Esophagus squamous epithelium (tissue), 5 donors: ENCODE results near the gene CHAF1A. TPM values are rescaled to one million over a fixed set of nuclear protein-coding genes. Genes with fewer than 3 reads are reported as not detected.

Source experiments
- DNase-seq: peaks from one replicate; lab custom pipeline; 2025; lab: John Stamatoyannopoulos, UW
- H3K27ac ChIP-seq, 4 donors: fragments of 200-600 bp; sonication (generic); one replicate each; pipeline ENCODE4 v1.5.1; 2016 to 2019; ENCODE audit warnings: mild to moderate bottlenecking in 1 of 4
- H3K27me3 ChIP-seq, 4 donors: fragments of 200-600 bp; sonication (generic); 1 replicate in 3 of 4; 2 replicates in 1 of 4; pipeline versions ENCODE4 v1.5.1 to v1.6.0; 2017 to 2021; ENCODE audit warnings: antibody characterized with exemption in 1 of 4
- H3K36me3 ChIP-seq, 3 donors: fragments of 200-600 bp; sonication (generic); one replicate each; pipeline ENCODE4 v1.5.1; 2016 to 2019
- H3K4me1 ChIP-seq, 3 donors: fragments of 200-600 bp; sonication (generic); one replicate each; pipeline ENCODE4 v1.5.1; 2017 to 2019
- H3K4me3 ChIP-seq, 4 donors: fragments of 200-600 bp; sonication (generic); 1 replicate in 3 of 4; 2 replicates in 1 of 4; pipeline ENCODE4 v1.5.1; 2016 to 2019; ENCODE audit warnings: mild to moderate bottlenecking in 2 of 4, moderate library complexity in 1 of 4
- H3K9me3 ChIP-seq, 3 donors: fragments of 200-600 bp; sonication (generic); one replicate each; pipeline ENCODE4 v1.5.1; 2016 to 2019
- CTCF ChIP-seq, 6 experiments: fragments of 450-650 bp in 4 of 6; fragments of 200-600 bp in 2 of 6; sonication (generic) in 2 of 6; IDR thresholded peaks; one replicate each; pipeline ENCODE4 v1.5.1; 2016 to 2019; ENCODE audit warnings: antibody characterized with exemption in 6 of 6, mild to moderate bottlenecking in 4 of 6, moderate library complexity in 4 of 6
- POLR2A ChIP-seq, 4 donors: fragments of 450-650 bp; IDR thresholded peaks; one replicate each; pipeline ENCODE4 v1.6.1; 2017; ENCODE audit warnings: antibody characterized with exemption in 4 of 4, mild to moderate bottlenecking in 4 of 4, moderate library complexity in 3 of 4
- WGBS, 2 donors: methylation state at CpG; one replicate each; pipeline ENCODE4 v1.1.5; 2018; 5-methylcytosine and 5-hydroxymethylcytosine counted together
- intact Hi-C: fragments of 100-400 bp; cut with DNase I; formaldehyde crosslinking; loops from one replicate; pipeline ENCODE4 v1.15.0; 2022
- total RNA-seq, 4 donors: library from RNA; depleted of rRNA; stranded (reverse); fragments of >200 nt; gene quantifications; one replicate each; pipeline ENCODE4 v1.1.0, GENCODE V29; 2016
- donor health status: DM: yes; HTN: yes; CAD: no.

Gene CHAF1A
- total RNA-seq, 4 donors from 2014 or later: 7.6 to 20.9 (median 11.9) TPM

DNA sequence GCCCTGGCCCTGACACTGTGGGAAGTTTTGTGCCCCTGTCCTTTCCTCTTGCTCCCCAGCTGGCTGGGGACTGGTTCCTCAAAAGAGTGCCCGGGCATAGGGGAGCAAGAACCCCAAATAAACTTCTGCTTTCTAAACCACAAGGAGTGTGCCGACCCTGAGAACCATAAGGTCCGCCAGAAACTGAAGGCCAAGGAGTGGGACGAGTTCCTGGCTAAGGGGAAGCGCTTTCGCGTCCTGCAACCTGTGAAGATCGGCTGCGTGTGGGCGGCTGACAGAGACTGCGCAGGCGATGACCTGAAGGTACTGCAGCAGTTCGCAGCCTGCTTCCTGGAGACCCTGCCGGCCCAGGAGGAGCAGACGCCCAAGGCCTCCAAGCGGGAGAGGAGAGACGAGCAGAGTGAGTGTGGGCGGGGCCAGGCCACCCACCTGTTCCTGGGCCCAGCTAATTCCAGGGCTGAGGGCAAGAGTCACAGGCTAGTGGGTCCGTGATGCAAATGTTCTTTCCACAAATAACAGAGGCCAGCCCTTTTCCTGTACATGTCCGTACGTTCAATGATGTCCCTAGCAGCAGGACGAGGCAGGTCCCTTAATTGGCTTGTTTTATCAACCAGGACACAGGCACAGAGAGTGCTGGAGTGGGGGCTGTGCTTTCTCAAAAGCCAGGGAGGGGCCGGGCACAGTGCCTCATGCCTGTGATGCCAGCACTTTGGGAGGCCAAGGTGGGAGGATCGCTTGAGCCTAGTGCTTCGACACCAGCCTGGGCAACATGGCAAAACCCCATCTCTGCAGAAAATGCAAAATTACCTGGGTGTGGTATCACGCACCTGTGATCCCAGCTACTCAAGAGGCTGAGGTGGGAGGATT, 29.6 kb downstream of the CHAF1A start:
- DNase-seq: no peak
- Histone ChIP-seq H3K27me3 (no peaks in the 10 kb centered on the region), H3K9me3 (no peaks in the 10 kb centered on the region), H3K4me3 (no peak overlapping the region), H3K27ac (peak overlapping the region in 1 of 4 donors; percentile 34), H3K36me3 (peaks cover 6 to 83% (median 13%) of the 10 kb centered on the region in 3 donors), H3K4me1 (no peaks in the 10 kb centered on the region)
- TF ChIP-seq CTCF (IDR thresholded peaks at IDR 0.05) (no peak), POLR2A (IDR thresholded peaks at IDR 0.05) (no peak)
- WGBS, 2 donors: 73 to 80% methylated on average over 6 to 21 of the region's 26 CpGs
- intact Hi-C loops: no loop called here

GRCh38 chr19:4432918-4433506, 30.6 kb downstream of the CHAF1A start:
- no peak for TF ChIP-seq CTCF (IDR thresholded peaks at IDR 0.05)
- TF ChIP-seq POLR2A (IDR thresholded peaks at IDR 0.05): no peak
- intact Hi-C loops: no loop called here
- 69 to 81% methylated on average over 3 to 12 of the region's 28 CpGs for WGBS, 2 donors
- H3K36me3 ChIP-seq: peaks cover 6 to 86% (median 13%) of the 10 kb centered on the region in 3 donors
- H3K4me3 ChIP-seq: no peak overlapping the region
- H3K4me1 ChIP-seq: no peaks in the 10 kb centered on the region
- no peaks in the 10 kb centered on the region for H3K27me3 ChIP-seq
- H3K27ac ChIP-seq: no peak overlapping the region
- no peak for DNase-seq
- no peaks in the 10 kb centered on the region for H3K9me3 ChIP-seq

- WGBS, 2 donors: 92 to 94% methylated on average over 8 to 9 of the region's 9 CpGs
- DNase-seq: no peak
- peaks cover 6 to 73% (median 10%) of the 10 kb centered on the region in 3 donors for H3K36me3 ChIP-seq
- H3K9me3 ChIP-seq: no peaks in the 10 kb centered on the region
- no peaks in the 10 kb centered on the region for H3K4me1 ChIP-seq
- no peak overlapping the region for H3K4me3 ChIP-seq
- H3K27me3 ChIP-seq: no peaks in the 10 kb centered on the region
- TF ChIP-seq POLR2A (IDR thresholded peaks at IDR 0.05) (no peak), CTCF (IDR thresholded peaks at IDR 0.05) (no peak)
- intact Hi-C loops: no loop called here
- no peak overlapping the region for H3K27ac ChIP-seq
Measured at GRCh38 chr19:4434391-4434790, 32.0 kb downstream of the CHAF1A start.

- no peaks in the 10 kb centered on the region for H3K4me1 ChIP-seq
- H3K4me3 ChIP-seq: no peak overlapping the region
- no peaks in the 10 kb centered on the region for H3K27me3 ChIP-seq
- no peak for DNase-seq
- no peak overlapping the region for H3K27ac ChIP-seq
- intact Hi-C loops: no loop called here
- H3K36me3 ChIP-seq: peaks cover 3 to 55% (median 6%) of the 10 kb centered on the region in 3 donors
- H3K9me3 ChIP-seq: no peaks in the 10 kb centered on the region
- 87 to 91% methylated on average over 4 to 6 of the region's 7 CpGs for WGBS, 2 donors
- no peak for TF ChIP-seq CTCF (IDR thresholded peaks at IDR 0.05)
- no peak for TF ChIP-seq POLR2A (IDR thresholded peaks at IDR 0.05)
Measured at GRCh38 chr19:4436231-4436630, 33.8 kb downstream of the CHAF1A start.

- 85 to 88% methylated on average over 5 of the region's 10 CpGs for WGBS, 2 donors
- intact Hi-C loops: no loop called here
Measured at GRCh38 chr19:4437103-4437502, 34.7 kb downstream of the CHAF1A start.

More at GRCh38 chr19:4437103-4437502, 34.7 kb downstream of the CHAF1A start:
- DNase-seq: no peak
- Histone ChIP-seq H3K27me3 (no peaks in the 10 kb centered on the region), H3K27ac (no peak overlapping the region), H3K4me3 (no peak overlapping the region), H3K36me3 (peaks cover under 1 to 46% (median 4%) of the 10 kb centered on the region in 3 donors), H3K4me1 (no peaks in the 10 kb centered on the region), H3K9me3 (no peaks in the 10 kb centered on the region)
- TF ChIP-seq CTCF (IDR thresholded peaks at IDR 0.05) (no peak), POLR2A (IDR thresholded peaks at IDR 0.05) (no peak)
